ENCODE results near the gene POLR2I. TPM values are rescaled to one million over a fixed set of nuclear protein-coding genes. Genes with fewer than 3 reads are reported as not detected.
A peak's percentile ranks its signal among the peaks of the same experiment; 100 is the strongest.

POLR2I gene
- total RNA-seq, 1 experiment from 2014 or later = 174 TPM

- TF ChIP-seq SIN3A (IDR thresholded peaks at IDR 0.05; ENCODE audit: borderline replicate concordance, insufficient read depth, low read depth, low read length) (no peak), POLR2AphosphoS5 (IDR thresholded peaks at IDR 0.05; ENCODE audit: low read depth, low read length) (peak; percentile 40; the same call in 1 of the 2 replicates), REST (IDR thresholded peaks at IDR 0.05; ENCODE audit: insufficient read depth in 1 of 2, low read depth in 2 of 2, low read length in 1 of 2) (no peak), CTCF (IDR thresholded peaks at IDR 0.05) (no peak)
- DNase-seq (ENCODE audit: low read depth, low spot score) (no peak), ATAC-seq (no peak)
- Histone ChIP-seq H3K36me3 (ENCODE audit: control insufficient read depth, insufficient read depth, low read length) (no peaks in the 10 kb centered on the region), H3K27ac (ENCODE audit: low read length) (no peak within 1 kb of the TSS), H3K4me3 (ENCODE audit: low read depth in 2 of 2, low read length in 2 of 2) (no peak within 1 kb of the TSS), H3K9me3 (ENCODE audit: control insufficient read depth, insufficient read depth, low read depth, low read length) (no peaks in the 10 kb centered on the region), H3K27me3 (ENCODE audit: control insufficient read depth, insufficient read depth, low read length) (no peaks in the 10 kb centered on the region), H3K4me1 (ENCODE audit: control insufficient read depth, insufficient read depth, low read length) (no peaks in the 10 kb centered on the region)
- ChIA-PET CTCF (interaction anchor here (0.7 to 1.0 kb wide), 2 partner anchors 11 to 24 kb away, joined by 3 to 4 read pairs; no protein-coding TSS in a partner anchor), POLR2A (interaction anchor here (0.7 kb wide), 1 partner anchor 42 kb away, joined by 3 read pairs; no protein-coding TSS in a partner anchor)
- intact Hi-C loops (cut with micrococcal nuclease; ENCODE audit: unreplicated experiment) (no loop called here), in situ Hi-C loops (cut with HindIII; ENCODE audit: low pct_unique_long_range_greater_than_20kb, low sequenced_read_pairs) (no loop called here)
- BruUV-seq (replicated peaks) = no TSS peak
Observed at GRCh38 chr19:36152352-36153091, 37.8 kb upstream of the POLR2I start, which contains the start of gene COX7A1. Gene COX7A1 (minus strand): TSS chr19:36152447. CDS start chr19:36152407, 40 bp downstream.

GRCh38 chr19:36152019-36152351 is 37.3 kb upstream of the POLR2I start:
- no peak overlapping the region for H3K4me3 ChIP-seq (ENCODE audit: low read depth in 2 of 2, low read length in 2 of 2)
- intact Hi-C loops (cut with micrococcal nuclease; ENCODE audit: unreplicated experiment) = no loop called here
- DNase-seq (ENCODE audit: low read depth, low spot score) = no peak
- in situ Hi-C loops (cut with HindIII; ENCODE audit: low pct_unique_long_range_greater_than_20kb, low sequenced_read_pairs) = no loop called here
- TF ChIP-seq TCF7L2 (IDR thresholded peaks at IDR 0.05; ENCODE audit: low read depth, low read length) = no peak
- no peak for TF ChIP-seq REST (IDR thresholded peaks at IDR 0.05; ENCODE audit: insufficient read depth in 1 of 2, low read depth in 2 of 2, low read length in 1 of 2)
- TF ChIP-seq POLR2AphosphoS5 (IDR thresholded peaks at IDR 0.05; ENCODE audit: low read depth, low read length) = peak; percentile 43; the same call in 1 of the 2 replicates
- POLR2A ChIA-PET = interaction anchor here (0.6 kb wide), 1 partner anchor 21 kb away, joined by 3 read pairs; no protein-coding TSS in a partner anchor
- no TSS peak for BruUV-seq (replicated peaks)
- no peaks in the 10 kb centered on the region for H3K4me1 ChIP-seq (ENCODE audit: control insufficient read depth, insufficient read depth, low read length)
- H3K9me3 ChIP-seq (ENCODE audit: control insufficient read depth, insufficient read depth, low read depth, low read length) = no peaks in the 10 kb centered on the region
- H3K36me3 ChIP-seq (ENCODE audit: control insufficient read depth, insufficient read depth, low read length) = no peaks in the 10 kb centered on the region
- no peaks in the 10 kb centered on the region for H3K27me3 ChIP-seq (ENCODE audit: control insufficient read depth, insufficient read depth, low read length)
- CTCF ChIA-PET = no interaction called here
- ATAC-seq = 0 out of 2 replicates have a peak, but pooled peaks have one; percentile 3
- H3K27ac ChIP-seq (ENCODE audit: low read length) = no peak overlapping the region
